IMR-90 (cell line): ENCODE results near the gene SPPL3. TPM values are rescaled to one million over a fixed set of nuclear protein-coding genes. Genes with fewer than 3 reads are reported as not detected.

ENCODE experiments used
- ATAC-seq: fragments of 200-7000 bp; cut with Tn5 transposase; 2 replicates; pipeline ENCODE4 v1.9.1; 2020; ENCODE audit warnings: low read depth, mild to moderate bottlenecking, moderate library complexity
- BruUV-seq: library from RNA; stranded (reverse); fragments of 400-500 nt; replicated peaks from 2 replicates; lab custom pipeline; 2021; lab: Mats Ljungman, UMichigan
- CTCF ChIA-PET: fragments of 300-600 bp; formaldehyde crosslinking; extraction: SDS; loops from one replicate; lab custom pipeline; 2021; ENCODE audit warnings: antibody characterized with exemption; lab: Yijun Ruan, JAX
- POLR2A ChIA-PET: fragments of 300-600 bp; sonication (Branson Sonifier 250); formaldehyde crosslinking; loops from one replicate; lab custom pipeline; 2022; ENCODE audit warnings: antibody characterized with exemption; ENCODE audit not compliant: unreplicated experiment; lab: Charles Lee
- DNase-seq: peaks from one replicate; pipeline ENCODE4 v3.0.0; 2013
- H2AFZ ChIP-seq: replicated peaks from 2 replicates; pipeline ENCODE3; 2013; ENCODE audit warnings: low read length, mild to moderate bottlenecking; ENCODE audit not compliant: poor library complexity
- H2AK5ac ChIP-seq: 2 replicates; pipeline ENCODE4 v1.6.1; 2013; ENCODE audit warnings: low read depth, low read length, inconsistent platforms
- H2AK9ac ChIP-seq: replicated peaks from 2 replicates; pipeline ENCODE3; 2013; ENCODE audit warnings: mild to moderate bottlenecking, low read depth, low read length, moderate library complexity; ENCODE audit not compliant: poor library complexity
- H2BK120ac ChIP-seq: 2 replicates; pipeline ENCODE4 v1.6.1; 2013; ENCODE audit warnings: low read depth, low read length, inconsistent platforms
- H2BK15ac ChIP-seq: 3 replicates; pipeline ENCODE4 v1.6.1; 2013; ENCODE audit warnings: low read depth, low read length, inconsistent platforms
- H2BK20ac ChIP-seq: 2 replicates; pipeline ENCODE4 v1.6.1; 2013; ENCODE audit warnings: low read depth, mild to moderate bottlenecking, inconsistent platforms, low read length, moderate library complexity
- H2BK5ac ChIP-seq: 2 replicates; pipeline ENCODE4 v1.6.1; 2013; ENCODE audit warnings: mild to moderate bottlenecking, low read depth, low read length, inconsistent platforms; ENCODE audit not compliant: poor library complexity, severe bottlenecking
- H3K14ac ChIP-seq: replicated peaks from 2 replicates; pipeline ENCODE4 v1.6.1; 2013; ENCODE audit warnings: low read depth, low read length, inconsistent platforms
- H3K18ac ChIP-seq: 2 replicates; pipeline ENCODE4 v1.6.1; 2013; ENCODE audit warnings: low read depth, low read length, control low read depth
- H3K23ac ChIP-seq: 2 replicates; pipeline ENCODE4 v1.6.1; 2013; ENCODE audit warnings: low read depth, low read length, inconsistent platforms
- H3K27ac ChIP-seq: 2 replicates; pipeline ENCODE4 v1.5.1; 2013; ENCODE audit warnings: mild to moderate bottlenecking, control low read depth, low read length; ENCODE audit not compliant: insufficient read depth
- H3K27me3 ChIP-seq: 2 replicates; pipeline ENCODE4 v1.6.1; 2013; ENCODE audit warnings: low read length; ENCODE audit not compliant: control insufficient read depth, insufficient read depth
- H3K36me3 ChIP-seq: 2 replicates; pipeline ENCODE4 v1.6.1; 2013; ENCODE audit warnings: low read length, mixed read lengths; ENCODE audit not compliant: control insufficient read depth, insufficient read depth
- H3K4ac ChIP-seq: 2 replicates; pipeline ENCODE4 v1.6.1; 2013; ENCODE audit warnings: low read depth, low read length, inconsistent platforms
- H3K4me1 ChIP-seq: 2 replicates; pipeline ENCODE4 v1.6.1; 2013; ENCODE audit warnings: low read length, mixed read lengths; ENCODE audit not compliant: control insufficient read depth, insufficient read depth
- H3K4me2 ChIP-seq: 2 replicates; pipeline ENCODE4 v1.6.1; 2013; ENCODE audit warnings: low read depth, mild to moderate bottlenecking, control low read depth, low read length, moderate library complexity
- H3K4me3 ChIP-seq: 2 replicates; pipeline ENCODE4 v1.5.1; 2013; ENCODE audit warnings: low read depth, mild to moderate bottlenecking, control low read depth, low read length, moderate library complexity; ENCODE audit not compliant: insufficient read depth
- H3K56ac ChIP-seq: 2 replicates; pipeline ENCODE4 v1.6.1; 2013; ENCODE audit warnings: low read length, inconsistent platforms; ENCODE audit not compliant: insufficient read depth; ENCODE audit errors: extremely low read depth
- H3K79me1 ChIP-seq, 2 experiments: 2 replicates each; pipeline ENCODE4 v1.6.1; 2013; ENCODE audit warnings: low read length in 2 of 2, inconsistent platforms in 1 of 2, low read depth in 1 of 2
- H3K9ac ChIP-seq: 2 replicates; pipeline ENCODE4 v1.6.1; 2013; ENCODE audit warnings: low read depth, low read length, control low read depth
- H3K9me1 ChIP-seq: 2 replicates; pipeline ENCODE4 v1.6.1; 2013; ENCODE audit warnings: low read length, inconsistent platforms; ENCODE audit not compliant: insufficient read depth
- H3K9me3 ChIP-seq: 2 replicates; pipeline ENCODE4 v1.6.1; 2013; ENCODE audit warnings: low read length; ENCODE audit not compliant: control insufficient read depth, insufficient read depth
- H4K20me1 ChIP-seq: 2 replicates; pipeline ENCODE4 v1.6.1; 2013; ENCODE audit warnings: low read length, inconsistent platforms; ENCODE audit not compliant: insufficient read depth
- H4K5ac ChIP-seq: 2 replicates; pipeline ENCODE4 v1.6.1; 2013; ENCODE audit warnings: mild to moderate bottlenecking, low read depth, low read length, control low read depth
- H4K8ac ChIP-seq, 2 experiments: 2 replicates each; pipeline ENCODE4 v1.6.1; 2013; ENCODE audit warnings: low read depth in 2 of 2, low read length in 2 of 2, control low read depth in 1 of 2, inconsistent platforms in 1 of 2
- H4K91ac ChIP-seq: 2 replicates; pipeline ENCODE4 v1.6.1; 2013; ENCODE audit warnings: low read depth, low read length, inconsistent platforms; ENCODE audit not compliant: insufficient read depth
- BHLHE40 ChIP-seq: fragments of 150-350 bp; IDR thresholded peaks from 2 replicates; pipeline ENCODE4 v1.6.1; 2016; ENCODE audit warnings: mild to moderate bottlenecking, low read depth, low read length
- CEBPB ChIP-seq: IDR thresholded peaks from 2 replicates; pipeline ENCODE4 v1.6.1; 2012; ENCODE audit warnings: low read depth, low read length, improper control_type of control experiment
- CHD1 ChIP-seq: IDR thresholded peaks from 2 replicates; pipeline ENCODE4 v1.6.1; 2012; ENCODE audit warnings: low read depth, low read length, improper control_type of control experiment
- FOS ChIP-seq: fragments of 150-350 bp; IDR thresholded peaks from 2 replicates; pipeline ENCODE4 v1.6.1; 2016; ENCODE audit warnings: low read depth, low read length
- MAZ ChIP-seq: IDR thresholded peaks from 2 replicates; pipeline ENCODE4 v1.6.1; 2012; ENCODE audit warnings: low read depth, mild to moderate bottlenecking, low read length, improper control_type of control experiment, moderate library complexity, borderline replicate concordance
- MXI1 ChIP-seq: IDR thresholded peaks from 2 replicates; pipeline ENCODE4 v1.6.1; 2012; ENCODE audit warnings: low read depth, mild to moderate bottlenecking, low read length, moderate library complexity, borderline replicate concordance
- NFE2L2 ChIP-seq: fragments of 150-350 bp; IDR thresholded peaks from 2 replicates; pipeline ENCODE4 v1.6.1; 2016; ENCODE audit warnings: low read depth, mild to moderate bottlenecking, low read length
- POLR2A ChIP-seq: IDR thresholded peaks from 2 replicates; pipeline ENCODE4 v1.6.1; 2012; ENCODE audit warnings: mild to moderate bottlenecking, low read depth, low read length
- RAD21 ChIP-seq: IDR thresholded peaks from 2 replicates; pipeline ENCODE4 v1.6.1; 2012; ENCODE audit warnings: low read length, improper control_type of control experiment
- RCOR1 ChIP-seq: IDR thresholded peaks from 2 replicates; pipeline ENCODE4 v1.6.1; 2012; ENCODE audit warnings: mild to moderate bottlenecking, low read length, improper control_type of control experiment; ENCODE audit not compliant: insufficient replicate concordance
- RFX5 ChIP-seq: IDR thresholded peaks from 2 replicates; pipeline ENCODE4 v1.8.0; 2012; ENCODE audit warnings: low read depth, mild to moderate bottlenecking, low read length, moderate library complexity
- SMC3 ChIP-seq: fragments of 150-350 bp; IDR thresholded peaks from 2 replicates; pipeline ENCODE4 v1.6.1; 2016; ENCODE audit warnings: low read depth, mild to moderate bottlenecking, antibody characterized with exemption, low read length, moderate library complexity
- WGBS, 2 experiments: methylation state at CpG; one replicate each; pipeline versions ENCODE4 v1.1.5 to v1.1.7; 2013; ENCODE audit warnings: missing lambda C conversion rate in 2 of 2; ENCODE audit not compliant: insufficient read length in 1 of 2; ENCODE audit errors: extremely low coverage in 2 of 2; 5-methylcytosine and 5-hydroxymethylcytosine counted together
- dilution Hi-C: fragments of 300-500 bp; cut with HindIII; formaldehyde crosslinking; loops from one replicate; pipeline ENCODE4 v1.14.3; 2018; ENCODE audit warnings: low sequenced_read_pairs; ENCODE audit not compliant: unreplicated experiment
- in situ Hi-C: fragments of 300-500 bp; cut with MboI; formaldehyde crosslinking; loops from 3 replicates; pipeline ENCODE4 v1.14.3; 2019; ENCODE audit warnings: low sequenced_read_pairs, inconsistent platforms, mixed read lengths
- intact Hi-C: fragments of 100-400 bp; cut with micrococcal nuclease; formaldehyde crosslinking; loops from 2 replicates; pipeline ENCODE4 v1.10.0; 2022
- polyA plus RNA-seq, 3 experiments: library from polyadenylated mRNA; depleted of rRNA; stranded (reverse); fragments of >200 nt; gene quantifications; 2 replicates each; pipeline ENCODE4 v1.2.3, GENCODE V29; 2012; ENCODE audit warnings: low replicate concordance in 1 of 3
- total RNA-seq: library from RNA; depleted of rRNA; stranded (reverse); fragments of >200 nt; gene quantifications from 2 replicates; pipeline ENCODE4 v1.2.3, GENCODE V29; 2012
- TF ChIP-seq, protein P1 (sequence below): conservative IDR thresholded peaks from 2 replicates; pipeline ENCODE4 v1.5.1; 2012; ENCODE audit warnings: mild to moderate bottlenecking, low read depth, low read length, improper control_type of control experiment
- TF ChIP-seq, protein P2 (sequence below): fragments of 150-350 bp; IDR thresholded peaks from 2 replicates; pipeline ENCODE4 v1.6.1; 2016; ENCODE audit warnings: low read depth, mild to moderate bottlenecking, low read length, moderate library complexity, borderline replicate concordance
- TF ChIP-seq, protein P3 (sequence below): fragments of 150-350 bp; IDR thresholded peaks from 2 replicates; pipeline ENCODE4 v1.6.1; 2017; ENCODE audit warnings: mild to moderate bottlenecking, antibody characterized with exemption, low read length, low read depth

The SPPL3 gene
- total and polyA plus RNA-seq, 2 of the 4 experiments (the other 2 are of a cell fraction), result 1.6 to 18.0 TPM

DNA sequence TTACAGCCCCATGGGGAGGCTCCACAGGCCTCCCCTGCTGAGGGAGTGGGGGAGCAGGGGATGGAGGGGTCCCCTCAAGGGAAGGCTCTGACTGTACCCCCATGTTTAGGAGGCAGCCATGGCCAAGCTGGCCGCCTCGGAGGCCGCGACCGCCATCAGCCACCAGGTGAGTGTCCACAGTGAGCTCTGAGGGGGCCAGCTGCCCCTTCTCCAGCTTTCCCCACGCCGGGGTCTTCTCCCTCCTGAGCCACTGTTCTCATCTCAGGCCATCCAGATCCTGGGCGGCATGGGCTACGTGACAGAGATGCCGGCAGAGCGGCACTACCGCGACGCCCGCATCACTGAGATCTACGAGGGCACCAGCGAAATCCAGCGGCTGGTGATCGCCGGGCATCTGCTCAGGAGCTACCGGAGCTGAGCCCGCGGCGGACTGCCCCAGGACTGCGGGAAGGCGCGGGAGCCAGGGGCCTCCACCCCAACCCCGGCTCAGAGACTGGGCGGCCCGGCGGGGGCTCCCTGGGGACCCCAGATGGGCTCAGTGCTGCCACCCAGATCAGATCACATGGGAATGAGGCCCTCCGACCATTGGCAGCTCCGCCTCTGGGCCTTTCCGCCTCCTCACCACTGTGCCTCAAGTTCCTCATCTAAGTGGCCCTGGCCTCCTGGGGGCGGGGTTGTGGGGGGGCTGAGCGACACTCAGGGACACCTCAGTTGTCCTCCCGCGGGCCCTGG is 165.0 kb downstream of the SPPL3 start:
- Histone ChIP-seq H2BK15ac (no peak overlapping the region), H3K36me3 (no peaks in the 10 kb centered on the region; the same call in 1 of the 2 replicates), H3K27ac (no peak overlapping the region), H4K5ac (no peak overlapping the region), H3K56ac (no peak overlapping the region), H2AK5ac (no peak overlapping the region), H3K4me2 (no peak overlapping the region), H3K9me1 (no peaks in the 10 kb centered on the region), H2BK120ac (no peak overlapping the region), H2AFZ (no peak overlapping the region), H2BK5ac (no peak overlapping the region), H3K9me3 (no peaks in the 10 kb centered on the region), H2BK20ac (no peak overlapping the region), H3K23ac (no peak overlapping the region), H4K20me1 (no peaks in the 10 kb centered on the region), H3K4me3 (no peak overlapping the region), H3K18ac (no peak overlapping the region), H3K4me1 (no peaks in the 10 kb centered on the region), H4K8ac (no peak overlapping the region), H3K4ac (no peak overlapping the region), H3K14ac (no peak overlapping the region), H3K27me3 (no peaks in the 10 kb centered on the region), H3K79me1 (no peaks in the 10 kb centered on the region), H2AK9ac (no peak overlapping the region), H3K9ac (no peak overlapping the region), H4K91ac (no peak overlapping the region)
- intact Hi-C loops, result no loop called here
- TF ChIP-seq, protein P1, sequence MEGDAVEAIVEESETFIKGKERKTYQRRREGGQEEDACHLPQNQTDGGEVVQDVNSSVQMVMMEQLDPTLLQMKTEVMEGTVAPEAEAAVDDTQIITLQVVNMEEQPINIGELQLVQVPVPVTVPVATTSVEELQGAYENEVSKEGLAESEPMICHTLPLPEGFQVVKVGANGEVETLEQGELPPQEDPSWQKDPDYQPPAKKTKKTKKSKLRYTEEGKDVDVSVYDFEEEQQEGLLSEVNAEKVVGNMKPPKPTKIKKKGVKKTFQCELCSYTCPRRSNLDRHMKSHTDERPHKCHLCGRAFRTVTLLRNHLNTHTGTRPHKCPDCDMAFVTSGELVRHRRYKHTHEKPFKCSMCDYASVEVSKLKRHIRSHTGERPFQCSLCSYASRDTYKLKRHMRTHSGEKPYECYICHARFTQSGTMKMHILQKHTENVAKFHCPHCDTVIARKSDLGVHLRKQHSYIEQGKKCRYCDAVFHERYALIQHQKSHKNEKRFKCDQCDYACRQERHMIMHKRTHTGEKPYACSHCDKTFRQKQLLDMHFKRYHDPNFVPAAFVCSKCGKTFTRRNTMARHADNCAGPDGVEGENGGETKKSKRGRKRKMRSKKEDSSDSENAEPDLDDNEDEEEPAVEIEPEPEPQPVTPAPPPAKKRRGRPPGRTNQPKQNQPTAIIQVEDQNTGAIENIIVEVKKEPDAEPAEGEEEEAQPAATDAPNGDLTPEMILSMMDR, result no peak
- TF ChIP-seq SMC3 (no peak), POLR2A (no peak), RFX5 (no peak), FOS (no peak), BHLHE40 (no peak), CEBPB (no peak), NFE2L2 (no peak), RCOR1 (no peak), MAZ (no peak), MXI1 (no peak), RAD21 (no peak), CHD1 (no peak)
- TF ChIP-seq, protein P2, sequence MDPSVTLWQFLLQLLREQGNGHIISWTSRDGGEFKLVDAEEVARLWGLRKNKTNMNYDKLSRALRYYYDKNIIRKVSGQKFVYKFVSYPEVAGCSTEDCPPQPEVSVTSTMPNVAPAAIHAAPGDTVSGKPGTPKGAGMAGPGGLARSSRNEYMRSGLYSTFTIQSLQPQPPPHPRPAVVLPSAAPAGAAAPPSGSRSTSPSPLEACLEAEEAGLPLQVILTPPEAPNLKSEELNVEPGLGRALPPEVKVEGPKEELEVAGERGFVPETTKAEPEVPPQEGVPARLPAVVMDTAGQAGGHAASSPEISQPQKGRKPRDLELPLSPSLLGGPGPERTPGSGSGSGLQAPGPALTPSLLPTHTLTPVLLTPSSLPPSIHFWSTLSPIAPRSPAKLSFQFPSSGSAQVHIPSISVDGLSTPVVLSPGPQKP, result no peak
- TF ChIP-seq, protein P3, sequence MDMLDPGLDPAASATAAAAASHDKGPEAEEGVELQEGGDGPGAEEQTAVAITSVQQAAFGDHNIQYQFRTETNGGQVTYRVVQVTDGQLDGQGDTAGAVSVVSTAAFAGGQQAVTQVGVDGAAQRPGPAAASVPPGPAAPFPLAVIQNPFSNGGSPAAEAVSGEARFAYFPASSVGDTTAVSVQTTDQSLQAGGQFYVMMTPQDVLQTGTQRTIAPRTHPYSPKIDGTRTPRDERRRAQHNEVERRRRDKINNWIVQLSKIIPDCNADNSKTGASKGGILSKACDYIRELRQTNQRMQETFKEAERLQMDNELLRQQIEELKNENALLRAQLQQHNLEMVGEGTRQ, result no peak
- in situ Hi-C loops, result no loop called here
- DNase-seq (no peak), ATAC-seq (no peak)
- 94% methylated on average over 13 of the region's 38 CpGs; no CpG with 5 or more reads in 1 of the 2 experiments for WGBS, 2 experiments
- dilution Hi-C loops, result no loop called here
- ChIA-PET POLR2A (no interaction called here), CTCF (no interaction called here)
- no TSS peak for BruUV-seq
